WTC11 (cell line): ENCODE results near the gene CACNA1A. TPM values are rescaled to one million over a fixed set of nuclear protein-coding genes. Genes with fewer than 3 reads are reported as not detected.

ENCODE experiments used
- ATAC-seq: fragments of 200-7000 bp; cut with Tn5 transposase; 2 replicates; pipeline ENCODE4 v1.10.0; 2021; ENCODE audit warnings: mild to moderate bottlenecking, moderate library complexity
- CTCF ChIA-PET: fragments of 300-600 bp; sonication (Branson Sonifier 250); formaldehyde crosslinking; loops from one replicate; lab custom pipeline; 2021; ENCODE audit warnings: antibody characterized with exemption; lab: Charles Lee
- POLR2A ChIA-PET: fragments of 350-600 bp; sonication (Branson Sonifier 250); formaldehyde crosslinking; loops from one replicate; lab custom pipeline; 2021; ENCODE audit warnings: antibody characterized with exemption; lab: Charles Lee
- DNase-seq: peaks from one replicate; pipeline ENCODE4 v3.0.0; 2021; ENCODE audit warnings: low spot score
- H3K27ac Mint-ChIP-seq: 2 replicates; pipeline ENCODE4 v1.8.0; 2021; ENCODE audit warnings: mixed read lengths
- H3K27me3 Mint-ChIP-seq: 2 replicates; pipeline ENCODE4 v1.8.0; 2021; ENCODE audit warnings: low read depth, mild to moderate bottlenecking, moderate library complexity, mixed read lengths
- H3K36me3 Mint-ChIP-seq: 2 replicates; pipeline ENCODE4 v1.8.0; 2021; ENCODE audit warnings: mixed read lengths
- H3K4me1 Mint-ChIP-seq: 2 replicates; pipeline ENCODE4 v1.8.0; 2022; ENCODE audit warnings: mixed read lengths
- H3K4me3 Mint-ChIP-seq: 2 replicates; pipeline ENCODE4 v1.8.0; 2021; ENCODE audit warnings: mild to moderate bottlenecking, moderate library complexity, mixed read lengths
- H3K9me3 Mint-ChIP-seq: 2 replicates; pipeline ENCODE4 v1.8.0; 2021; ENCODE audit warnings: mixed read lengths
- AR ChIP-seq: fragments of 250-450 bp; sonication (Bioruptor Pico); IDR thresholded peaks from 2 replicates; pipeline ENCODE4 v1.9.0; 2021; ENCODE audit warnings: mild to moderate bottlenecking
- ATF1 ChIP-seq: sonication (generic); formaldehyde crosslinking; IDR thresholded peaks from 2 replicates; pipeline ENCODE4 v1.8.1; 2023; ENCODE audit warnings: mild to moderate bottlenecking, moderate library complexity, missing genetic modification reagents
- ATF3 ChIP-seq: sonication (generic); formaldehyde crosslinking; conservative IDR thresholded peaks from 2 replicates; pipeline ENCODE4 v1.8.1; 2022; ENCODE audit warnings: mild to moderate bottlenecking, missing genetic modification reagents
- CBFB ChIP-seq: sonication (generic); formaldehyde crosslinking; IDR thresholded peaks from 2 replicates; pipeline ENCODE4 v1.8.1; 2022; ENCODE audit warnings: mild to moderate bottlenecking, low read depth, missing genetic modification reagents
- ELF4 ChIP-seq: sonication (generic); formaldehyde crosslinking; IDR thresholded peaks from 2 replicates; pipeline ENCODE4 v1.8.1; 2022; ENCODE audit warnings: low read depth, mild to moderate bottlenecking, moderate library complexity, missing genetic modification reagents
- EMX1 ChIP-seq: fragments of 250-450 bp; sonication (Bioruptor Pico); IDR thresholded peaks from 2 replicates; pipeline ENCODE4 v1.8.0; 2021; ENCODE audit warnings: mild to moderate bottlenecking
- ETV6 ChIP-seq: sonication (generic); formaldehyde crosslinking; IDR thresholded peaks from 2 replicates; pipeline ENCODE4 v1.8.1; 2022; ENCODE audit warnings: mild to moderate bottlenecking, missing genetic modification reagents
- FOXP1 ChIP-seq: sonication (generic); formaldehyde crosslinking; IDR thresholded peaks from 2 replicates; pipeline ENCODE4 v1.8.0; 2022; ENCODE audit warnings: missing genetic modification reagents, mild to moderate bottlenecking, moderate library complexity, borderline replicate concordance
- GTF2I ChIP-seq: fragments of 250-450 bp; sonication (Bioruptor Pico); conservative IDR thresholded peaks from 2 replicates; pipeline ENCODE4 v1.4.0; 2021; ENCODE audit warnings: mild to moderate bottlenecking
- IRF2 ChIP-seq: sonication (generic); formaldehyde crosslinking; IDR thresholded peaks from 2 replicates; pipeline ENCODE4 v1.8.0; 2022; ENCODE audit warnings: low read depth, missing genetic modification reagents, borderline replicate concordance
- JAZF1 ChIP-seq: fragments of 250-450 bp; sonication (Bioruptor Pico); IDR thresholded peaks from 2 replicates; pipeline ENCODE4 v1.9.0; 2021; ENCODE audit warnings: moderate library complexity, mild to moderate bottlenecking, inconsistent platforms
- JUN ChIP-seq: sonication (generic); formaldehyde crosslinking; IDR thresholded peaks from 2 replicates; pipeline ENCODE4 v1.8.0; 2023; ENCODE audit warnings: mild to moderate bottlenecking, missing genetic modification reagents
- ZBTB21 ChIP-seq: sonication (generic); formaldehyde crosslinking; IDR thresholded peaks from 2 replicates; pipeline ENCODE4 v1.8.1; 2023; ENCODE audit warnings: mild to moderate bottlenecking, missing genetic modification reagents, borderline replicate concordance
- ZNF138 ChIP-seq: sonication (generic); formaldehyde crosslinking; conservative IDR thresholded peaks from 2 replicates; pipeline ENCODE4 v1.8.1; 2022; ENCODE audit warnings: mild to moderate bottlenecking, moderate library complexity, missing genetic modification reagents
- ZNF219 ChIP-seq: sonication (generic); formaldehyde crosslinking; IDR thresholded peaks from 2 replicates; pipeline ENCODE4 v1.8.0; 2023; ENCODE audit warnings: missing genetic modification reagents, mild to moderate bottlenecking, borderline replicate concordance
- ZNF281 ChIP-seq: sonication (generic); formaldehyde crosslinking; IDR thresholded peaks from 2 replicates; pipeline ENCODE4 v1.8.0; 2023; ENCODE audit warnings: mild to moderate bottlenecking, missing genetic modification reagents
- ZNF423 ChIP-seq: fragments of 250-450 bp; sonication (Bioruptor Pico); IDR thresholded peaks from 2 replicates; pipeline ENCODE4 v2.1.2; 2022; ENCODE audit warnings: mild to moderate bottlenecking, moderate library complexity
- ZSCAN18 ChIP-seq: fragments of 250-450 bp; sonication (Bioruptor Pico); IDR thresholded peaks from 2 replicates; pipeline ENCODE4 v2.1.2; 2022; ENCODE audit warnings: mild to moderate bottlenecking, moderate library complexity
- total RNA-seq: library from RNA; stranded (reverse); gene quantifications from 3 replicates; pipeline ENCODE4 v1.2.3, GENCODE V29; 2021
- TF ChIP-seq, protein P1 (sequence below): sonication (generic); formaldehyde crosslinking; IDR thresholded peaks from 2 replicates; pipeline ENCODE4 v1.8.1; 2023; ENCODE audit warnings: mild to moderate bottlenecking, missing genetic modification reagents

The CACNA1A gene
- total RNA-seq, 1 experiment from 2014 or later, result 28.9 TPM

DNA sequence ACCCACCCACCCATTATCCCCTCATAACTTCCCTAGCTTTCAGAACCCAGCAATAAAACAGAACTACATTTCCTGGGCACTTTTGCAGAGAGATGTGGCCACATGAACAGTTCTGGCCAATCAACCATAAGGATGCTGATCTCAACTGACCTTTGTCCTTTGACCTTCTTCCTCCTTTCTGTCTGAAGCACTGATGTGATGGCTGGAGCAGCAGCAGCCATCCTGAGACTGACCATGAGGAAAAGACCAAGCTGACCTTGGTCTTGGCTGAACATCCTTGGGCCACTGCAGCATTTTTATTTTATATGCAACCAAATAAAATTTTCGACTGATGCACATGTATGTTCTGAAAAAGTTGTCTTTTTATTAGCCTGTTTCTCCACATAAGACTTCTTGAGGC, 33.1 kb upstream of the CACNA1A start:
- ATAC-seq, result no peak
- H3K9me3 Mint-ChIP-seq, result peaks cover 16% of the 10 kb centered on the region
- CTCF ChIA-PET, result interaction anchor here (0.5 to 3.8 kb wide), 4 partner anchors 13 to 110 kb away, joined by 3 to 17 read pairs (median 4); no protein-coding TSS in a partner anchor
- TF ChIP-seq JAZF1 (no peak), IRF2 (CRISPR knock-in tag) (no peak), GTF2I (CRISPR knock-in tag) (peak; percentile 52; the same call in 1 of the 2 replicates), ATF1 (CRISPR knock-in tag) (no peak), ZBTB21 (CRISPR knock-in tag) (no peak), ETV6 (no peak)
- TF ChIP-seq, all 79 proteins: peak for 1
- Mint-ChIP-seq H3K4me1 (peaks cover 11% of the 10 kb centered on the region), H3K4me3 (no peak overlapping the region), H3K36me3 (0 out of 2 replicates have a peak, but pooled peaks cover 3% of the 10 kb centered on the region), H3K27me3 (peaks cover 42% of the 10 kb centered on the region), H3K27ac (no peak overlapping the region)
- POLR2A ChIA-PET, result interaction anchor here (0.5 kb wide), 1 partner anchor 9 kb away, joined by 3 read pairs; no protein-coding TSS in a partner anchor
- no peak for DNase-seq

GRCh38 chr19:13538601-13539253, 32.4 kb upstream of the CACNA1A start:
- peaks cover 45% of the 10 kb centered on the region for H3K27me3 Mint-ChIP-seq
- peaks cover 11% of the 10 kb centered on the region for H3K4me1 Mint-ChIP-seq
- H3K36me3 Mint-ChIP-seq, result 0 out of 2 replicates have a peak, but pooled peaks cover 3% of the 10 kb centered on the region
- TF ChIP-seq, protein P1, sequence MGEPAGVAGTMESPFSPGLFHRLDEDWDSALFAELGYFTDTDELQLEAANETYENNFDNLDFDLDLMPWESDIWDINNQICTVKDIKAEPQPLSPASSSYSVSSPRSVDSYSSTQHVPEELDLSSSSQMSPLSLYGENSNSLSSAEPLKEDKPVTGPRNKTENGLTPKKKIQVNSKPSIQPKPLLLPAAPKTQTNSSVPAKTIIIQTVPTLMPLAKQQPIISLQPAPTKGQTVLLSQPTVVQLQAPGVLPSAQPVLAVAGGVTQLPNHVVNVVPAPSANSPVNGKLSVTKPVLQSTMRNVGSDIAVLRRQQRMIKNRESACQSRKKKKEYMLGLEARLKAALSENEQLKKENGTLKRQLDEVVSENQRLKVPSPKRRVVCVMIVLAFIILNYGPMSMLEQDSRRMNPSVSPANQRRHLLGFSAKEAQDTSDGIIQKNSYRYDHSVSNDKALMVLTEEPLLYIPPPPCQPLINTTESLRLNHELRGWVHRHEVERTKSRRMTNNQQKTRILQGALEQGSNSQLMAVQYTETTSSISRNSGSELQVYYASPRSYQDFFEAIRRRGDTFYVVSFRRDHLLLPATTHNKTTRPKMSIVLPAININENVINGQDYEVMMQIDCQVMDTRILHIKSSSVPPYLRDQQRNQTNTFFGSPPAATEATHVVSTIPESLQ (CRISPR knock-in tag), result no peak
- no peak for TF ChIP-seq ETV6
- no peak for TF ChIP-seq ZNF138 (CRISPR knock-in tag)
- TF ChIP-seq CBFB (CRISPR knock-in tag), result no peak
- no peak for TF ChIP-seq IRF2 (CRISPR knock-in tag)
- TF ChIP-seq FOXP1, result no peak
- no peak for TF ChIP-seq ZNF423 (CRISPR knock-in tag)
- TF ChIP-seq AR (CRISPR knock-in tag), result no peak
- no peak for TF ChIP-seq ZNF281 (CRISPR knock-in tag)
- TF ChIP-seq ATF3 (CRISPR knock-in tag), result no peak
- no peak for TF ChIP-seq ZNF219
- TF ChIP-seq ZSCAN18 (CRISPR knock-in tag), result no peak
- no peak for TF ChIP-seq EMX1 (CRISPR knock-in tag)
- TF ChIP-seq ELF4 (CRISPR knock-in tag), result no peak
- TF ChIP-seq JUN (CRISPR knock-in tag), result no peak
- H3K4me3 Mint-ChIP-seq, result no peak overlapping the region
- POLR2A ChIA-PET, result interaction anchor here (0.5 kb wide), 1 partner anchor 8 kb away, joined by 3 read pairs; no protein-coding TSS in a partner anchor
- no peak overlapping the region for H3K27ac Mint-ChIP-seq
- CTCF ChIA-PET, result interaction anchor here (0.5 to 3.8 kb wide), 9 partner anchors 9 to 324 kb away, joined by 3 to 17 read pairs (median 4); no protein-coding TSS in a partner anchor
- DNase-seq (no peak), ATAC-seq (no peak)
- peaks cover 13% of the 10 kb centered on the region for H3K9me3 Mint-ChIP-seq
